ENCODE measurements around the gene CBFA2T3. TPM values are rescaled to one million over a fixed set of nuclear protein-coding genes. Genes with fewer than 3 reads are reported as not detected.
A peak's percentile ranks its signal among the peaks of the same experiment; 100 is the strongest.

Gene CBFA2T3
- total and polyA plus RNA-seq, 7 experiments from 2014 or later = 0.14 to 25.2 (median 0.38) TPM; not detected in 1

GRCh38 chr16:88856828-88857727, 119.9 kb downstream of the CBFA2T3 start, which contains the start of the genes GALNS and TRAPPC2L:
Gene GALNS (minus strand): TSS chr16:88856947. CDS start chr16:88856877, 70 bp downstream.
Gene TRAPPC2L (plus strand): TSS chr16:88857127. CDS start chr16:88857151, 24 bp downstream.
- ChIA-PET CTCF (interaction anchor here (0.6 to 3.5 kb wide), 10 partner anchors 42 to 432 kb away, joined by 3 to 15 read pairs (median 5); partner anchors contain the start of gene APRT), POLR2A (interaction anchor here (0.6 to 3.6 kb wide), 36 partner anchors 10 to 1016 kb away, joined by 3 to 42 read pairs (median 3); partner anchors contain the start of genes APRT, CTU2, PABPN1L and RNF166)
- Histone ChIP-seq H3K4me3 (ENCODE audit: low read length) (peak within 1 kb of the TSS; percentile 98), H3K4me1 (ENCODE audit: control insufficient read depth in 2 of 2, insufficient read depth in 2 of 2, low read length in 2 of 2) (peaks cover 20 to 25% of the 10 kb centered on the region in 2 donors), H3K9me3 (ENCODE audit: control insufficient read depth in 2 of 3, low read length in 3 of 3) (no peaks in the 10 kb centered on the region), H3K36me3 (ENCODE audit: control insufficient read depth in 2 of 3, insufficient read depth in 3 of 3, low read length in 3 of 3) (peaks cover 1 to 39% (median 7%) of the 10 kb centered on the region in 3 experiments), H3K27me3 (ENCODE audit: control insufficient read depth in 2 of 2, insufficient read depth in 2 of 2, low read length in 2 of 2) (no peaks in the 10 kb centered on the region), H3K27ac (ENCODE audit: low read depth, low read length) (peak within 1 kb of the TSS; percentile 71)
- Mint-ChIP-seq H3K27ac (peak within 1 kb of the TSS; percentile 88 to 100 (median 94)), H3K4me1 (peaks cover 24 to 46% (median 41%) of the 10 kb centered on the region in 7 donors), H3K27me3 (no peaks in the 10 kb centered on the region), H3K36me3 (peaks cover 0 to 23% (median 3%) of the 10 kb centered on the region in 5 donors), H3K9me3 (peaks cover 0 to 3% (median 0%) of the 10 kb centered on the region in 11 donors), H3K4me3 (peak within 1 kb of the TSS; percentile 94 to 100 (median 98))
- intact Hi-C loops (cut with micrococcal nuclease) = loop anchor here (1.0 to 10.0 kb wide), 24 partner anchors 41 to 650 kb away; partner anchors contain the start of genes CDH15 (in 2 of the 2), PIEZO1 (in 2 of the 2), ZC3H18 (in 2 of the 2) and CDT1 (in 1 of the 2)
- peak; percentile 95 for ATAC-seq
- peak; percentile 95 to 100 (median 98) for DNase-seq

DNA sequence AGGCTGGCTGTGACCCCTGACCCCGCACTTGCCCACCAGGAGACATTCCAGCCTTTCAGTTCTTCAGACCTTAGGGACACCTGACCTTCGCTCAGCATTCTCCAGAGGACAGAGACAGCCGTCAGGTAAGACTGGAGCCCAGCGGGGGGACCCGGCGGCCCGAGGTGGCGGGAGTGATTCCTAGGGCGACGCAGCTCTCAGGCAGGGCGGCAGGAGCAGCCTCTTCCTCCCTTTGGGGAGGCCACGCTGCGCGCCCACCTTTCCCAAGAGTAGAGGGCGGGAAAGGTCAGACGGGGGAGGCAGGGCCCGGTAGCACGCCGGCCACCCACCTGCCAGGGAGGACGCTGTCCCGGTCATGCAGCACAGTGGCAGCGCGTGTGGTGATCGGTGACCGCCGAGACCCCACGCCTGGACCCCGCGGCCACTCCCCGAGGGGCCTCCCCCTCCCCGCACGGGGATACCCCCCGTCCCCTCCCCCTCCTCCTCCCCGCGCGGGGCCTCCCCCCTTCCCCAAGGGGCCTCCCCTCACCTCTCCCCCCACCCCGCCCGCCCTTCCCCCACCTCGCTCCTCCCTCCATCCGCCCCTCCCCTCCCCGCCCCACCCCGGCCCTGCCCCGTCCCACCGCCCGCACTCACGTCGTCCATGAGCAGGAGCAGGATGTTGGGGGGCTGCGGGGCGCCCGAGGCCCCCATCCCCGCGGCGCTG, 120.7 kb downstream of the CBFA2T3 start:
- CTCF ChIA-PET = interaction anchor here (1.9 to 2.2 kb wide), 3 partner anchors 44 to 113 kb away, joined by 6 to 15 read pairs (median 9); partner anchors contain the start of gene APRT
- peak; percentile 42 for ATAC-seq
- intact Hi-C loops (cut with micrococcal nuclease) = loop anchor here (2.0 to 10.0 kb wide), 14 partner anchors 53 to 651 kb away; partner anchors contain the start of genes ZC3H18 (in 2 of the 2), CDT1 (in 1 of the 2), MVD (in 1 of the 2) and PIEZO1 (in 1 of the 2)

DNA sequence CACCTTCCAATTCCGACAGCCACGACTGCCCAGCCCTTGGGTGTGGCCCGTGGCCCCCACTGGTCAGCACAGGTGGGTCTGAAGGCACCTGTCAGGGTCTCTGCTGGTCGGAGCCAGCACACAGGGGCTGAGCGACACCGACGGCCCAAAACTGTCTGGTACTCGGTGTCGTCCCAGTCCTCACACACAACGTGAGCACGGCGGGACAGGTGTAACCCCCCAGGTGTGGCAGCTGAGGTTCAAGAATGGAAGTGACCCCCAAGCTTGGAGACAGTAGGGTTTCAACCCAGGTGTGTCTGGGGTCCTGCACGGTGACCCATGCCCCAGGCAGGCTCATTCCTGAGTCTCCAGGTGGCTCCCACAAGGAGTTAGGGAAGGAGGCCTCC, 121.3 kb downstream of the CBFA2T3 start:
- H3K9me3 Mint-ChIP-seq = peaks cover 0 to 3% (median 0%) of the 10 kb centered on the region in 11 donors
- H3K36me3 ChIP-seq (ENCODE audit: control insufficient read depth in 2 of 3, insufficient read depth in 3 of 3, low read length in 3 of 3) = peaks cover 0 to 30% (median 7%) of the 10 kb centered on the region in 3 experiments
- DNase-seq (peak in 1 of 9 donors; percentile 8), ATAC-seq (no peak)
- ChIA-PET POLR2A (interaction anchor here (0.6 to 3.6 kb wide), 2 partner anchors 45 to 905 kb away, joined by 3 to 42 read pairs; partner anchors contain the start of gene APRT), CTCF (no interaction called here)
- H3K27me3 Mint-ChIP-seq = no peaks in the 10 kb centered on the region
- peaks cover 0 to 18% (median 3%) of the 10 kb centered on the region in 5 donors for H3K36me3 Mint-ChIP-seq
- no peaks in the 10 kb centered on the region for H3K9me3 ChIP-seq (ENCODE audit: control insufficient read depth in 2 of 3, low read length in 3 of 3)
- H3K27ac Mint-ChIP-seq = peak overlapping the region in 8 of 9 donors; percentile 45 to 90 (median 68)
- H3K4me1 ChIP-seq (ENCODE audit: control insufficient read depth in 2 of 2, insufficient read depth in 2 of 2, low read length in 2 of 2) = peaks cover 20 to 25% of the 10 kb centered on the region in 2 donors
- intact Hi-C loops (cut with micrococcal nuclease) = loop anchor here (2.0 to 10.0 kb wide), 14 partner anchors 53 to 652 kb away; partner anchors contain the start of genes ZC3H18 (in 2 of the 2), CDT1 (in 1 of the 2), MVD (in 1 of the 2) and PIEZO1 (in 1 of the 2)
- peak overlapping the region; percentile 48 for H3K27ac ChIP-seq (ENCODE audit: low read depth, low read length)
- H3K4me3 ChIP-seq (ENCODE audit: low read length) = no peak overlapping the region
- H3K27me3 ChIP-seq (ENCODE audit: control insufficient read depth in 2 of 2, insufficient read depth in 2 of 2, low read length in 2 of 2) = no peaks in the 10 kb centered on the region
- H3K4me1 Mint-ChIP-seq = peaks cover 24 to 48% (median 41%) of the 10 kb centered on the region in 7 donors
- peak overlapping the region; percentile 58 to 97 (median 76) for H3K4me3 Mint-ChIP-seq

More for the DNA sequence above, 120.7 kb downstream of the CBFA2T3 start:
- DNase-seq = peak in 7 of 9 donors; percentile 13 to 35 (median 17)
- Mint-ChIP-seq H3K4me3 (peak overlapping the region; percentile 58 to 100 (median 96)), H3K9me3 (peaks cover 0 to 3% (median 0%) of the 10 kb centered on the region in 11 donors), H3K36me3 (peaks cover 0 to 23% (median 3%) of the 10 kb centered on the region in 5 donors), H3K27ac (peak overlapping the region in 8 of 9 donors; percentile 45 to 90 (median 68)), H3K27me3 (no peaks in the 10 kb centered on the region), H3K4me1 (peaks cover 24 to 48% (median 41%) of the 10 kb centered on the region in 7 donors)
- Histone ChIP-seq H3K27me3 (ENCODE audit: control insufficient read depth in 2 of 2, insufficient read depth in 2 of 2, low read length in 2 of 2) (no peaks in the 10 kb centered on the region), H3K9me3 (ENCODE audit: control insufficient read depth in 2 of 3, low read length in 3 of 3) (no peaks in the 10 kb centered on the region), H3K36me3 (ENCODE audit: control insufficient read depth in 2 of 3, insufficient read depth in 3 of 3, low read length in 3 of 3) (peaks cover 0 to 31% (median 7%) of the 10 kb centered on the region in 3 experiments), H3K4me3 (ENCODE audit: low read length) (peak overlapping the region; percentile 98), H3K4me1 (ENCODE audit: control insufficient read depth in 2 of 2, insufficient read depth in 2 of 2, low read length in 2 of 2) (peaks cover 20 to 25% of the 10 kb centered on the region in 2 donors), H3K27ac (ENCODE audit: low read depth, low read length) (peak overlapping the region; percentile 71)
- POLR2A ChIA-PET = interaction anchor here (0.6 to 3.6 kb wide), 19 partner anchors 40 to 906 kb away, joined by 3 to 42 read pairs (median 3); partner anchors contain the start of genes APRT, CTU2, RNF166 and ZC3H18

- intact Hi-C loops (cut with micrococcal nuclease) = loop anchor here (5.0 to 10.0 kb wide), 5 partner anchors 87 to 652 kb away; partner anchors contain the start of genes SPG7 (in 1 of the 2) and ZC3H18 (in 1 of the 2)
- ATAC-seq (no peak), DNase-seq (no peak)
- Mint-ChIP-seq H3K4me3 (peak overlapping the region; percentile 58 to 97 (median 72)), H3K36me3 (peaks cover 0 to 16% (median 3%) of the 10 kb centered on the region in 5 donors), H3K4me1 (peaks cover 24 to 48% (median 39%) of the 10 kb centered on the region in 7 donors), H3K27me3 (no peaks in the 10 kb centered on the region), H3K27ac (peak overlapping the region; percentile 36 to 88 (median 70)), H3K9me3 (peaks cover 0 to 3% (median 0%) of the 10 kb centered on the region in 11 donors)
- peak overlapping the region; percentile 48 for H3K27ac ChIP-seq (ENCODE audit: low read depth, low read length)
- H3K27me3 ChIP-seq (ENCODE audit: control insufficient read depth in 2 of 2, insufficient read depth in 2 of 2, low read length in 2 of 2) = no peaks in the 10 kb centered on the region
- peaks cover 20 to 25% of the 10 kb centered on the region in 2 donors for H3K4me1 ChIP-seq (ENCODE audit: control insufficient read depth in 2 of 2, insufficient read depth in 2 of 2, low read length in 2 of 2)
- no peak overlapping the region for H3K4me3 ChIP-seq (ENCODE audit: low read length)
- peaks cover 0 to 30% (median 7%) of the 10 kb centered on the region in 3 experiments for H3K36me3 ChIP-seq (ENCODE audit: control insufficient read depth in 2 of 3, insufficient read depth in 3 of 3, low read length in 3 of 3)
- POLR2A ChIA-PET = no interaction called here
- CTCF ChIA-PET = no interaction called here
- no peaks in the 10 kb centered on the region for H3K9me3 ChIP-seq (ENCODE audit: control insufficient read depth in 2 of 3, low read length in 3 of 3)
Measured at GRCh38 chr16:88855176-88855575, 121.8 kb downstream of the CBFA2T3 start.

GRCh38 chr16:88854306-88855111, 122.5 kb downstream of the CBFA2T3 start:
- peak overlapping the region in 8 of 10 donors; percentile 58 to 97 (median 74) for H3K4me3 Mint-ChIP-seq
- intact Hi-C loops (cut with micrococcal nuclease) = loop anchor here (5.0 to 10.0 kb wide), 5 partner anchors 88 to 653 kb away; partner anchors contain the start of genes SPG7 (in 1 of the 2) and ZC3H18 (in 1 of the 2)
- peaks cover 0 to 3% (median 0%) of the 10 kb centered on the region in 11 donors for H3K9me3 Mint-ChIP-seq
- no peaks in the 10 kb centered on the region for H3K27me3 Mint-ChIP-seq
- DNase-seq (peak in 2 of 9 donors; percentile 21 to 31), ATAC-seq (peak; percentile 32)
- peaks cover 20 to 25% of the 10 kb centered on the region in 2 donors for H3K4me1 ChIP-seq (ENCODE audit: control insufficient read depth in 2 of 2, insufficient read depth in 2 of 2, low read length in 2 of 2)
- no peak overlapping the region for H3K27ac ChIP-seq (ENCODE audit: low read depth, low read length)
- POLR2A ChIA-PET = no interaction called here
- peaks cover 0 to 12% (median 3%) of the 10 kb centered on the region in 5 donors for H3K36me3 Mint-ChIP-seq
- H3K4me3 ChIP-seq (ENCODE audit: low read length) = no peak overlapping the region
- peak overlapping the region in 8 of 9 donors; percentile 33 to 88 (median 66) for H3K27ac Mint-ChIP-seq
- no peaks in the 10 kb centered on the region for H3K27me3 ChIP-seq (ENCODE audit: control insufficient read depth in 2 of 2, insufficient read depth in 2 of 2, low read length in 2 of 2)
- peaks cover 0 to 27% (median under 1%) of the 10 kb centered on the region in 3 experiments for H3K36me3 ChIP-seq (ENCODE audit: control insufficient read depth in 2 of 3, insufficient read depth in 3 of 3, low read length in 3 of 3)
- H3K9me3 ChIP-seq (ENCODE audit: control insufficient read depth in 2 of 3, low read length in 3 of 3) = no peaks in the 10 kb centered on the region
- peaks cover 24 to 45% (median 37%) of the 10 kb centered on the region in 7 donors for H3K4me1 Mint-ChIP-seq
- CTCF ChIA-PET = no interaction called here
